ENCODE results near the gene SLC35F1.
A peak's percentile ranks its signal among the peaks of the same experiment; 100 is the strongest.

Gene SLC35F1

GRCh38 chr6:118203545-118203944, 296.5 kb downstream of the SLC35F1 start:
- DNase-seq, result no peak

GRCh38 chr6:118206221-118206620, 299.2 kb downstream of the SLC35F1 start:
- no peak for DNase-seq

- no peak for DNase-seq
Measured at GRCh38 chr6:118207947-118208346, 300.9 kb downstream of the SLC35F1 start.

GRCh38 chr6:118212451-118213173, 305.5 kb downstream of the SLC35F1 start:
- DNase-seq, result no peak

- no peak for DNase-seq
Measured at GRCh38 chr6:118215269-118215668, 308.2 kb downstream of the SLC35F1 start.

- DNase-seq, result no peak
Measured at GRCh38 chr6:118216751-118217150, 309.7 kb downstream of the SLC35F1 start.

GRCh38 chr6:118218156-118218555, 311.1 kb downstream of the SLC35F1 start:
- no peak for DNase-seq

GRCh38 chr6:118220429-118221128, 313.5 kb downstream of the SLC35F1 start:
- DNase-seq, result no peak

- no peak for DNase-seq
Measured at GRCh38 chr6:118223316-118223715, 316.3 kb downstream of the SLC35F1 start.

GRCh38 chr6:118228886-118229285, 321.8 kb downstream of the SLC35F1 start:
- no peak for DNase-seq

- no peak for DNase-seq
Measured at GRCh38 chr6:118240878-118241528, 333.9 kb downstream of the SLC35F1 start.

GRCh38 chr6:118246406-118246805, 339.3 kb downstream of the SLC35F1 start:
- DNase-seq, result no peak

- DNase-seq, result no peak
Measured at GRCh38 chr6:118248171-118248570, 341.1 kb downstream of the SLC35F1 start.

GRCh38 chr6:118249680-118250079, 342.6 kb downstream of the SLC35F1 start:
- DNase-seq, result no peak

GRCh38 chr6:118252474-118252873, 345.4 kb downstream of the SLC35F1 start:
- DNase-seq, result no peak

- no peak for DNase-seq
Measured at GRCh38 chr6:118253741-118254140, 346.7 kb downstream of the SLC35F1 start.

GRCh38 chr6:118260833-118261232, 353.8 kb downstream of the SLC35F1 start:
- DNase-seq, result no peak

GRCh38 chr6:118263921-118264486, 356.9 kb downstream of the SLC35F1 start:
- DNase-seq, result no peak

- DNase-seq, result no peak
Measured at GRCh38 chr6:118269659-118270058, 362.6 kb downstream of the SLC35F1 start.

- no peak for DNase-seq
Measured at GRCh38 chr6:118277631-118278030, 370.6 kb downstream of the SLC35F1 start.

- no peak for DNase-seq
Measured at GRCh38 chr6:118280210-118280609, 373.1 kb downstream of the SLC35F1 start.

- no peak for DNase-seq
Measured at GRCh38 chr6:118281291-118281690, 374.2 kb downstream of the SLC35F1 start.

- peak; percentile 51 for DNase-seq
Measured at GRCh38 chr6:118283766-118284165, 376.7 kb downstream of the SLC35F1 start.
